Measurements from ENCODE around the gene BAAT. TPM values are rescaled to one million over a fixed set of nuclear protein-coding genes. Genes with fewer than 3 reads are reported as not detected.
A peak's percentile ranks its signal among the peaks of the same experiment; 100 is the strongest.

The BAAT gene
- total and polyA plus RNA-seq, 9 of the 15 experiments (the other 6 are each of a cell fraction or from before 2014, with no cell fraction given) = 0.17 to 0.76 (median 0.32) TPM

DNA sequence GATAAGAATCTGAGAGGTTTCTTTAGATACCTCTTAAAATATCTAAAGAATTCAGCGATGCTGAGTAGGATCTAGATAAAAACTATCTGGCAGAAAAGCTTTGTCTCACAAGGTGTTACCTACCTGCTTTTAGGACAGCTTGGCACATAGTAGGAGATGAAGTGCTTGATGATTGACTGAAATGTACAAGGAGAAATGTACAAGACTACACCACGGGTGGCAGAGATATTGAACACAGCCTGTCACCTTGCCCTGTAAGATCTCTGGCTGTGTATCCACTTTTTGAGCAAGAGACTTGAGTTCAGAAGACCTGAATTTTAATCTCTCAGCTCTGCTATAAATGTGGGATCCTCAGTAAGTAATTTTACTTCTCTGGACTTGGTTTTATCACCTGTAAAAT, 35.1 kb upstream of the BAAT start:
- Histone ChIP-seq H3K9ac (ENCODE audit: insufficient read depth in 1 of 2, low read depth in 2 of 2, low read length in 2 of 2) (no peak overlapping the region), H4K20me1 (replicated peaks; ENCODE audit: control insufficient read depth, insufficient read depth, low read length) (no peaks in the 10 kb centered on the region), H3K4me2 (ENCODE audit: insufficient read depth, low read length) (no peak overlapping the region), H3K27me3 (ENCODE audit: control insufficient read depth in 2 of 2, insufficient read depth in 2 of 2, low read length in 2 of 2) (peaks cover 0 to 8% of the 10 kb centered on the region in 2 experiments; a peak in 2 of 5 replicates), H2AFZ (ENCODE audit: low read depth, low read length) (no peak overlapping the region), H3K9me1 (ENCODE audit: control insufficient read depth, insufficient read depth, low read length) (no peaks in the 10 kb centered on the region), H3K79me2 (ENCODE audit: control insufficient read depth, insufficient read depth, low read length) (no peaks in the 10 kb centered on the region), H3K36me3 (ENCODE audit: control insufficient read depth, insufficient read depth, low read length) (no peaks in the 10 kb centered on the region), H3K4me3 (no peak overlapping the region), H3K9me3 (replicated peaks; ENCODE audit: control insufficient read depth, insufficient read depth, low read depth, low read length) (no peaks in the 10 kb centered on the region), H3K27ac (ENCODE audit: extremely low read depth, low read depth, low read length) (no peak overlapping the region), H3K4me1 (replicated peaks in 1 of 2; ENCODE audit: control insufficient read depth in 2 of 2, insufficient read depth in 2 of 2, low read length in 2 of 2) (no peaks in the 10 kb centered on the region)
- POLR2A ChIA-PET = interaction anchor here (0.7 kb wide), 1 partner anchor 11 kb away, joined by 3 read pairs; no protein-coding TSS in a partner anchor
- in situ Hi-C loops (cut with MboI) (no loop called here), intact Hi-C loops (cut with micrococcal nuclease) (no loop called here)
- TF ChIP-seq ZNF766 (CRISPR knock-in tag; conservative IDR thresholded peaks at IDR 0.05) (peak; percentile 76), ARNT (IDR thresholded peaks at IDR 0.05) (no peak)
- 4% methylated on average over 2 of the region's 2 CpGs for WGBS (ENCODE audit: insufficient coverage, low coverage, missing lambda C conversion rate)
- FAIRE-seq = no peak
- CTCF ChIA-PET (ENCODE audit: low intra/inter-chr PET ratio) = no interaction called here
- no peak for ATAC-seq
- DNase-seq (ENCODE audit: extremely low read depth in 1 of 4, low spot score in 3 of 4) = no peak
- no TSS peak for BruUV-seq (replicated peaks)

DNA sequence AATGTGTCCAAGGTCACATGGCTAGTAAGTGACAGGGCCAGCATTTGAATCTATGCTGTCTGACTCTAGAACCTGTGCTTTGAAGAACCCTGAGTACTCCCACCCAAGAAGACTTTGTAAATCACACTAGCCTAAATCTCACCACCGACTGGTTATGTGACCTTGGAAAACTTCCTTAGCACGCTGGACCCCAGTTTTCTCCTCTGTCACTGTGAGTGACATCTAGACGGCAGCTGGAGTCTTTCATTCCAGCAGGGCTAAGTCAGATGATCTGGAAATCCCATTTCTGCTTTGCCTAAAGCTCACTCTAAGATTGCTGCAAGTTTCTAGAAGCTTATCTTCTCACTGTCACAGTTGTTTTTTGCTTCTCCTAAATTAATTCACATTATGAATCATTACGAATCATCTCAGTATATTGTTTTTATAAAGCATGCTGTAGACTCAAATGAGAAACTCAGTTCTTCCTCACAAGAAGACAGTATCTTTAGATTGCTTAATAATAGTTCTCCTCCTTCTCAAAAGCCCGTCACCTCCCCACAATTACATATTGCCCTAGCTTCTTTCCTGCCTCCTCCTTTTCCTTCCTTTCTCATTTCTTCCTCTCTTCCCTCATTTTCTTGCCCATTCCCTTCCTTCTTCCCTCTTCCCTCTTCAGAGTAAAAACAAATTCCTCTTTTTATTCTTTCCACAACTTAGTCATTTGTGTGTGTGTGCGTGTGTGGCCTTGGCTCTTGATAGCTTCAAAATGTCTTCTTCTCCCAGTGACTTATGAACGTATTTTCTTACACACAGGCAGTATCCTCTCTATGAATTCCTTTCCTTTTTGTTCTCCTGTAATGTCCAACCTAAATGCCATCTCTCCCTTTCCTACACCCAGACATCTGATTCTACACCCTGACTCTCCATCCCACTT, 34.0 kb upstream of the BAAT start:
- H3K9ac ChIP-seq (ENCODE audit: insufficient read depth in 1 of 2, low read depth in 2 of 2, low read length in 2 of 2) = no peak overlapping the region
- FAIRE-seq (no peak), ATAC-seq (no peak), DNase-seq (ENCODE audit: extremely low read depth in 1 of 4, low spot score in 3 of 4) (no peak)
- CTCF ChIA-PET (ENCODE audit: low intra/inter-chr PET ratio) = no interaction called here
- in situ Hi-C loops (cut with MboI) (no loop called here), intact Hi-C loops (cut with micrococcal nuclease) (no loop called here)
- peaks cover 0 to 4% of the 10 kb centered on the region in 2 experiments; a peak in 2 of 5 replicates for H3K27me3 ChIP-seq (ENCODE audit: control insufficient read depth in 2 of 2, insufficient read depth in 2 of 2, low read length in 2 of 2)
- H3K27ac ChIP-seq (ENCODE audit: extremely low read depth, low read depth, low read length) = no peak overlapping the region
- H3K36me3 ChIP-seq (ENCODE audit: control insufficient read depth, insufficient read depth, low read length) = no peaks in the 10 kb centered on the region
- no peak overlapping the region for H3K4me2 ChIP-seq (ENCODE audit: insufficient read depth, low read length)
- H3K9me1 ChIP-seq (ENCODE audit: control insufficient read depth, insufficient read depth, low read length) = no peaks in the 10 kb centered on the region
- WGBS (ENCODE audit: insufficient coverage, low coverage, missing lambda C conversion rate) = 0% methylated on average over 7 of the region's 7 CpGs
- H3K4me3 ChIP-seq = no peak overlapping the region
- no peaks in the 10 kb centered on the region for H3K9me3 ChIP-seq (replicated peaks; ENCODE audit: control insufficient read depth, insufficient read depth, low read depth, low read length)
- no peaks in the 10 kb centered on the region for H3K79me2 ChIP-seq (ENCODE audit: control insufficient read depth, insufficient read depth, low read length)
- POLR2A ChIA-PET = interaction anchor here (0.7 kb wide), 1 partner anchor 10 kb away, joined by 3 read pairs; no protein-coding TSS in a partner anchor
- no TSS peak for BruUV-seq (replicated peaks)
- no peak overlapping the region for H2AFZ ChIP-seq (ENCODE audit: low read depth, low read length)
- H3K4me1 ChIP-seq (replicated peaks in 1 of 2; ENCODE audit: control insufficient read depth in 2 of 2, insufficient read depth in 2 of 2, low read length in 2 of 2) = no peaks in the 10 kb centered on the region
- no peaks in the 10 kb centered on the region for H4K20me1 ChIP-seq (replicated peaks; ENCODE audit: control insufficient read depth, insufficient read depth, low read length)
- TF ChIP-seq ZBTB34 (CRISPR knock-in tag; IDR thresholded peaks at IDR 0.05) (no peak), ATF3 (IDR thresholded peaks at IDR 0.05) (no peak), ATF3 (CRISPR knock-in tag; conservative IDR thresholded peaks at IDR 0.05) (no peak), CREM (IDR thresholded peaks at IDR 0.05; ENCODE audit: low read depth) (no peak), ZFP36 (IDR thresholded peaks at IDR 0.05; ENCODE audit: low read depth, low read length, partially characterized antibody) (no peak), TARDBP (IDR thresholded peaks at IDR 0.05) (no peak), U2AF2 (optimal IDR thresholded peaks at IDR 0.05; ENCODE audit: low read depth, low read length) (no peak), GATA2 (CRISPR knock-in tag; IDR thresholded peaks at IDR 0.05) (no peak)

Data from K562 (cell line).